HEK293 (cell line): Measurements from ENCODE around the gene ATF7IP2.

ENCODE experiments used
- CTCF ChIA-PET: fragments of 350-600 bp; formaldehyde crosslinking; extraction: SDS; loops from one replicate; lab custom pipeline; 2021; ENCODE audit warnings: antibody characterized with exemption; lab: Yijun Ruan, JAX
- POLR2A ChIA-PET: fragments of 300-600 bp; formaldehyde crosslinking; extraction: SDS; loops from one replicate; lab custom pipeline; 2020; ENCODE audit warnings: antibody characterized with exemption, inconsistent platforms; lab: Yijun Ruan, JAX
- H3K27ac ChIP-seq: fragments of 200-500 bp; sonication (Bioruptor generic); 2 replicates; pipeline ENCODE4 v1.5.1; 2014; ENCODE audit warnings: low read depth, low read length, control low read depth, inconsistent platforms; ENCODE audit errors: extremely low read depth
- H3K36me3 ChIP-seq, 2 experiments: fragments of 200-500 bp in 1 of 2; sonication (Bioruptor generic) in 1 of 2; 1 replicate in 1 of 2; 2 replicates in 1 of 2; pipeline ENCODE4 v1.5.1; 2014 to 2017; ENCODE audit warnings: inconsistent platforms in 2 of 2, low read length in 2 of 2; ENCODE audit not compliant: control insufficient read depth in 2 of 2, insufficient read depth in 1 of 2
- H3K4me1 ChIP-seq: fragments of 200-500 bp; sonication (Bioruptor generic); 2 replicates; pipeline ENCODE4 v1.5.1; 2014; ENCODE audit warnings: mild to moderate bottlenecking, low read length, inconsistent platforms; ENCODE audit not compliant: control insufficient read depth, insufficient read depth
- H3K4me3 ChIP-seq: 2 replicates; pipeline ENCODE4 v1.5.1; 2011; ENCODE audit warnings: low read depth, mild to moderate bottlenecking, control low read depth, low read length, moderate library complexity
- H3K9me3 ChIP-seq: fragments of 200-500 bp; sonication (Bioruptor generic); 2 replicates; pipeline ENCODE4 v1.5.1; 2014; ENCODE audit warnings: low read depth, low read length, inconsistent platforms; ENCODE audit not compliant: control insufficient read depth, insufficient read depth
- BCL6B ChIP-seq: fragments of 450-650 bp; formaldehyde crosslinking; IDR thresholded peaks from 2 replicates; pipeline ENCODE4 v1.5.1; 2017; ENCODE audit warnings: missing biosample characterization, missing genetic modification characterization
- CTCF ChIP-seq: fragments of 450-650 bp; formaldehyde crosslinking; IDR thresholded peaks from 2 replicates; pipeline ENCODE4 v1.5.1; 2016; ENCODE audit warnings: missing biosample characterization, missing genetic modification characterization
- EGR2 ChIP-seq: fragments of 450-650 bp; formaldehyde crosslinking; IDR thresholded peaks from 2 replicates; pipeline ENCODE4 v1.5.1; 2016; ENCODE audit warnings: low read depth, missing biosample characterization, missing genetic modification characterization
- KLF9 ChIP-seq: fragments of 450-650 bp; formaldehyde crosslinking; IDR thresholded peaks from 2 replicates; pipeline ENCODE4 v1.5.1; 2016; ENCODE audit warnings: missing biosample characterization, missing genetic modification characterization, low read depth
- PATZ1 ChIP-seq: fragments of 450-650 bp; formaldehyde crosslinking; IDR thresholded peaks from 2 replicates; pipeline ENCODE4 v1.5.1; 2016; ENCODE audit warnings: missing biosample characterization, missing genetic modification characterization
- TRIM28 ChIP-seq: IDR thresholded peaks from 2 replicates; pipeline ENCODE4 v1.6.1; 2011; ENCODE audit warnings: low read length, control low read depth, borderline replicate concordance
- TSHZ1 ChIP-seq: fragments of 450-650 bp; formaldehyde crosslinking; IDR thresholded peaks from 2 replicates; pipeline ENCODE4 v1.5.1; 2016; ENCODE audit warnings: missing biosample characterization, missing genetic modification characterization, borderline replicate concordance
- ZBTB17 ChIP-seq: fragments of 450-650 bp; formaldehyde crosslinking; IDR thresholded peaks from 2 replicates; pipeline ENCODE4 v1.5.1; 2016; ENCODE audit warnings: missing biosample characterization, missing genetic modification characterization
- ZBTB6 ChIP-seq: fragments of 450-650 bp; formaldehyde crosslinking; IDR thresholded peaks from 2 replicates; pipeline ENCODE4 v1.5.1; 2017; ENCODE audit warnings: missing biosample characterization, missing genetic modification characterization
- ZEB2 ChIP-seq: fragments of 450-650 bp; formaldehyde crosslinking; IDR thresholded peaks from 2 replicates; pipeline ENCODE4 v1.5.1; 2016; ENCODE audit warnings: missing biosample characterization, missing genetic modification characterization
- ZFHX2 ChIP-seq: fragments of 450-650 bp; formaldehyde crosslinking; conservative IDR thresholded peaks from 2 replicates; pipeline ENCODE4 v1.5.1; 2016; ENCODE audit warnings: missing biosample characterization, missing genetic modification characterization
- ZNF175 ChIP-seq: fragments of 450-650 bp; formaldehyde crosslinking; IDR thresholded peaks from 2 replicates; pipeline ENCODE4 v1.5.1; 2016; ENCODE audit warnings: missing biosample characterization, missing genetic modification characterization
- ZNF223 ChIP-seq: fragments of 450-650 bp; formaldehyde crosslinking; IDR thresholded peaks from 2 replicates; pipeline ENCODE4 v1.5.1; 2016; ENCODE audit warnings: missing biosample characterization, missing genetic modification characterization
- ZNF23 ChIP-seq: fragments of 450-650 bp; formaldehyde crosslinking; IDR thresholded peaks from 2 replicates; pipeline ENCODE4 v1.5.1; 2016; ENCODE audit warnings: missing biosample characterization, missing genetic modification characterization, borderline replicate concordance
- ZNF280C ChIP-seq: fragments of 450-650 bp; formaldehyde crosslinking; IDR thresholded peaks from 2 replicates; pipeline ENCODE4 v1.5.1; 2016; ENCODE audit warnings: missing biosample characterization, missing genetic modification characterization
- ZNF555 ChIP-seq: fragments of 450-650 bp; formaldehyde crosslinking; conservative IDR thresholded peaks from 2 replicates; pipeline ENCODE4 v1.5.1; 2017; ENCODE audit warnings: missing biosample characterization, mild to moderate bottlenecking, missing genetic modification characterization, inconsistent platforms
- ZNF747 ChIP-seq: fragments of 450-650 bp; formaldehyde crosslinking; IDR thresholded peaks from 2 replicates; pipeline ENCODE4 v1.5.1; 2016; ENCODE audit warnings: missing biosample characterization, missing genetic modification characterization
- ZNF76 ChIP-seq: fragments of 450-650 bp; formaldehyde crosslinking; IDR thresholded peaks from 2 replicates; pipeline ENCODE4; 2016; ENCODE audit warnings: low read depth, missing biosample characterization, missing genetic modification characterization, borderline replicate concordance
- ZSCAN16 ChIP-seq: fragments of 450-650 bp; formaldehyde crosslinking; IDR thresholded peaks from 2 replicates; pipeline ENCODE4 v1.5.1; 2016; ENCODE audit warnings: missing biosample characterization, missing genetic modification characterization
- ZSCAN23 ChIP-seq: fragments of 450-650 bp; formaldehyde crosslinking; IDR thresholded peaks from 2 replicates; pipeline ENCODE4 v1.5.1; 2016; ENCODE audit warnings: missing biosample characterization, missing genetic modification characterization

ATF7IP2 gene

GRCh38 chr16:10370096-10370726, 15.7 kb upstream of the ATF7IP2 start:
- Histone ChIP-seq H3K4me3 (no peak overlapping the region), H3K9me3 (no peaks in the 10 kb centered on the region), H3K36me3 (no peaks in the 10 kb centered on the region), H3K4me1 (no peaks in the 10 kb centered on the region), H3K27ac (no peak overlapping the region)
- ChIA-PET CTCF (interaction anchor here (0.6 kb wide), 1 partner anchor 247 kb away, joined by 3 read pairs; no protein-coding TSS in a partner anchor), POLR2A (no interaction called here)
- TF ChIP-seq ZSCAN16 (tag by site-specific recombination): no peak
- TF ChIP-seq ZBTB6 (tag by site-specific recombination): no peak
- no peak for TF ChIP-seq ZNF76 (tag by site-specific recombination)
- TF ChIP-seq KLF9: no peak
- no peak for TF ChIP-seq EGR2 (tag by site-specific recombination)
- TF ChIP-seq ZFHX2 (tag by site-specific recombination): no peak
- TF ChIP-seq ZNF280C: no peak
- TF ChIP-seq TSHZ1 (tag by site-specific recombination): no peak
- TF ChIP-seq BCL6B: no peak
- no peak for TF ChIP-seq ZNF175
- TF ChIP-seq ZEB2: no peak
- no peak for TF ChIP-seq CTCF (tag by site-specific recombination)
- no peak for TF ChIP-seq ZBTB17 (tag by site-specific recombination)
- no peak for TF ChIP-seq ZSCAN23 (tag by site-specific recombination)
- no peak for TF ChIP-seq ZNF23 (tag by site-specific recombination)
- no peak for TF ChIP-seq ZNF223
- no peak for TF ChIP-seq PATZ1 (tag by site-specific recombination)
- TF ChIP-seq TRIM28: no peak
- TF ChIP-seq ZNF747 (tag by site-specific recombination): no peak
- TF ChIP-seq ZNF555: no peak
